ENCODE measurements around the gene PHLDB2. TPM values are rescaled to one million over a fixed set of nuclear protein-coding genes. Genes with fewer than 3 reads are reported as not detected.

PHLDB2 gene
- total RNA-seq, 4 donors from 2014 or later, result 12.9 to 34.7 (median 27.1) TPM

DNA sequence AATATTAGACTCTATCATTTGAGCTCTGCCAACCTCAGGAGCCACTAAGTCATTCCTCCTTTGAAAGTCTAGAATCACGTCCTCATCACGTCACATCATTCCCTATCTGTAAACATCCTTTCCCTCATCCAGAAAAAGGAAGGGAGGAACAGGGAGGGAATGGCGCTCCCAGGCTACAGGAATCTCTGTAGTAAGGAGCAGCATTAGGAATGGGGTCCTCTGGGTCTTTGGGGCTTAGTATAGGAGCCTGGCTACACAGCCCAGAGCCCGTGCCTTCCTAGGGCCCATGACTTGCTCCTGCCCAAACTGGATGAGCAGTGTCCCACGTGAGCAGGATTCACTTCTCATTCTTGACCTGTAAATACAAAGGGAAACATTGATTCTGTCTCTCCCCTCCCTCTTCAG is 141.3 kb downstream of the PHLDB2 start:
- H3K4me1 ChIP-seq, result peaks cover 4 to 6% of the 10 kb centered on the region in 2 donors
- no peaks in the 10 kb centered on the region for H3K27me3 ChIP-seq
- no peak overlapping the region for H3K27ac ChIP-seq
- H3K4me3 ChIP-seq (replicated peaks in 1 of 3), result no peak overlapping the region
- no peak for TF ChIP-seq POLR2A (IDR thresholded peaks at IDR 0.05)
- TF ChIP-seq, protein P1, sequence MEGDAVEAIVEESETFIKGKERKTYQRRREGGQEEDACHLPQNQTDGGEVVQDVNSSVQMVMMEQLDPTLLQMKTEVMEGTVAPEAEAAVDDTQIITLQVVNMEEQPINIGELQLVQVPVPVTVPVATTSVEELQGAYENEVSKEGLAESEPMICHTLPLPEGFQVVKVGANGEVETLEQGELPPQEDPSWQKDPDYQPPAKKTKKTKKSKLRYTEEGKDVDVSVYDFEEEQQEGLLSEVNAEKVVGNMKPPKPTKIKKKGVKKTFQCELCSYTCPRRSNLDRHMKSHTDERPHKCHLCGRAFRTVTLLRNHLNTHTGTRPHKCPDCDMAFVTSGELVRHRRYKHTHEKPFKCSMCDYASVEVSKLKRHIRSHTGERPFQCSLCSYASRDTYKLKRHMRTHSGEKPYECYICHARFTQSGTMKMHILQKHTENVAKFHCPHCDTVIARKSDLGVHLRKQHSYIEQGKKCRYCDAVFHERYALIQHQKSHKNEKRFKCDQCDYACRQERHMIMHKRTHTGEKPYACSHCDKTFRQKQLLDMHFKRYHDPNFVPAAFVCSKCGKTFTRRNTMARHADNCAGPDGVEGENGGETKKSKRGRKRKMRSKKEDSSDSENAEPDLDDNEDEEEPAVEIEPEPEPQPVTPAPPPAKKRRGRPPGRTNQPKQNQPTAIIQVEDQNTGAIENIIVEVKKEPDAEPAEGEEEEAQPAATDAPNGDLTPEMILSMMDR (IDR thresholded peaks at IDR 0.05), result no peak
- no peaks in the 10 kb centered on the region for H3K36me3 ChIP-seq
- no peaks in the 10 kb centered on the region for H3K9me3 ChIP-seq
- WGBS, 2 donors, result 92 to 100% methylated on average over 5 of the region's 5 CpGs
- intact Hi-C loops (cut with DNase I), result no loop called here
- no peak for DNase-seq

DNA sequence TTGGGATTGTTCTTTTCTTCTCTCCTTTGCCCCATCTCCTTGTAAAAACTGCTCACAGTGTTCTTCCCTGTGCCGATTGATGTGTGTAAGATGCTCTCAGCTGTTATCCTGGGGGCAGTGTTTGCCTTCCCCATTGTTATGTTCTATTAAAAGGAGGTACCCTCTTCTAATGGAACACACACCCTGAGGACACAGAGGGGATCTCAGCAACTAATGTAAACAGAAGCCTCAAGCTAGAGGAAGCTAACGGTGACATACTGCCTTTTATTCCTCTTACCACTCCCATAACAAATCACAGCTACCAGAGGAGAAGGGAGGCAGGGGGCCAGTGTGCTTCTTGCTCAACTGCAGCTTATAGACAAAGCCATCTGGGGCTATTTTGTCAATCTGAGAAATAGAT is 141.9 kb downstream of the PHLDB2 start:
- intact Hi-C loops (cut with DNase I), result no loop called here
- no peak overlapping the region for H3K27ac ChIP-seq
- no peaks in the 10 kb centered on the region for H3K36me3 ChIP-seq
- no peaks in the 10 kb centered on the region for H3K9me3 ChIP-seq
- H3K4me1 ChIP-seq, result peaks cover 4 to 6% of the 10 kb centered on the region in 2 donors
- no peak for DNase-seq
- no peaks in the 10 kb centered on the region for H3K27me3 ChIP-seq
- TF ChIP-seq, protein P1 (IDR thresholded peaks at IDR 0.05), result no peak
- TF ChIP-seq POLR2A (IDR thresholded peaks at IDR 0.05), result no peak
- 78 to 94% methylated on average over 2 of the region's 2 CpGs for WGBS, 2 donors
- no peak overlapping the region for H3K4me3 ChIP-seq (replicated peaks in 1 of 3)

DNA sequence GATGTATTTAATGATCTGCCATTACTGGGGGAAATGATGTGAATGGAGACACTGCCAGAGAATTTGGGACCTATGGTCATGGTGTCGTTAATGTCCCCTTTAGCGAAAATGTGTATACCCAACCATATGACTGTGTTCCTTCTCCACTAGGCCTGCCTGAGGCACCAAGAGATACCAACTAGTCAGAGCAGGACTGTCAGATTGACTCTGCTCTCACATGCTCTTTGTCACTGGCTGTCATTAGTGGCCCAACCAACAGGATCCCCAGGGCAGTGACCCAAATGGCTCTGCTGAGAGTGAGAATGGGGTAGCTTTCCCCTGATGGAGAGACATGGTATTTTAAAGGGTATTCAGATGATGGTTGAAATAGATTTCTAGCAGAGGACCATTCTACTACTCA is 142.5 kb downstream of the PHLDB2 start:
- WGBS, 2 donors, result 95 to 100% methylated on average over 2 of the region's 2 CpGs
- no peak for DNase-seq

DNA sequence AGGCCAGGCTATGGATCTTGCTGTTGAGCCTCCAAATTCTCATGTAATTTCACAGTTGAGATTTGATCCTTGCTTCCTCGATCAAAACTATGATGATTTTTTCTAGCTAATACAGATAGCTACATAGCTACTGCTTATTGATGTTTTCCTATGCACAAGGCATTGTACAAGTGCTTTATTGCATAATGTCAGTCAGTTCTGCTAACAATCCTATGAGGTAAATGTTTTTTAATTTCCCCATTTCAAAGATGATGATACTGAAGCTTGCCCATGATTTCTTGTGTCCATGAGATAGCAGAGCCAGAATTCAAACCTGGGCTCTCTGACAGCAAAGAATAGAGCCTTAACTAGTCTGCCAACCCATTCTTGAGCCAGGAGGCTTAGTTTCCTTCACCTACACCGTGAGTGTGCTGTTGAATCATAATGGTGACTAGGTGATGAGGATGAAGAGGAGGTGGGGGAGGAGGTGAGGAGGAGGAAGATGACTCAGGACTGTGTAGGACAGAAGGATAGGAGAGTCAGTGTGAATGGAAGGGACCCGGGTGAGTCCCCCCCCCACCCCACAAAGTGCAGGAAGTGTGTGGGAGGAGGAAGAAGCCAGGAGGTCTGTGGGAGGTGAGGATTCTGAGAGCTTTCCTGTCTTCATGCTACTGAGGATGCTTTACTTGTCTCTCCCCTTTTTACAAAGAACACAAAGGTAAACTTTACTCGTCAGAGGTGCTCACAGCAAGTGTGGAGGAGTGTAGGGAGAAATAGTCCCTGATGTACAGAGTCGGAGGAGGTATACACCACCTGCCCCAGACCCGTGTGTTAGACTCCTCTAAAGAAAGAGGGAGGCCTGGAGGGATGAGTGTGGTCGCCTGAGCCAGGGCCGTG is 143.3 kb downstream of the PHLDB2 start:
- H3K9me3 ChIP-seq, result no peaks in the 10 kb centered on the region
- 79% methylated on average over 8 of the region's 8 CpGs for WGBS, 2 donors
- DNase-seq, result no peak
- TF ChIP-seq, protein P1 (IDR thresholded peaks at IDR 0.05), result no peak
- TF ChIP-seq POLR2A (IDR thresholded peaks at IDR 0.05), result no peak
- no peak overlapping the region for H3K4me3 ChIP-seq (replicated peaks in 1 of 3)
- H3K36me3 ChIP-seq, result no peaks in the 10 kb centered on the region
- intact Hi-C loops (cut with DNase I), result no loop called here
- H3K4me1 ChIP-seq, result peaks cover 4 to 7% of the 10 kb centered on the region in 2 donors
- no peak overlapping the region for H3K27ac ChIP-seq
- no peaks in the 10 kb centered on the region for H3K27me3 ChIP-seq

More for the DNA sequence above, 142.5 kb downstream of the PHLDB2 start:
- peaks cover 4 to 6% of the 10 kb centered on the region in 2 donors for H3K4me1 ChIP-seq
- H3K9me3 ChIP-seq, result no peaks in the 10 kb centered on the region
- TF ChIP-seq POLR2A (IDR thresholded peaks at IDR 0.05), result no peak
- TF ChIP-seq, protein P1 (IDR thresholded peaks at IDR 0.05), result no peak
- H3K27me3 ChIP-seq, result no peaks in the 10 kb centered on the region
- H3K36me3 ChIP-seq, result no peaks in the 10 kb centered on the region
- no peak overlapping the region for H3K27ac ChIP-seq
- intact Hi-C loops (cut with DNase I), result no loop called here
- H3K4me3 ChIP-seq (replicated peaks in 1 of 3), result no peak overlapping the region
